Mesendoderm (in vitro differentiated cells): ENCODE data around the gene KRT32.

Experiments
- DNase-seq: peaks from one replicate; pipeline ENCODE4 v3.0.0; 2013
- H2AK5ac ChIP-seq: 2 replicates; pipeline ENCODE4 v1.6.1; 2013; ENCODE audit warnings: low read length, inconsistent platforms
- H2BK120ac ChIP-seq: 2 replicates; pipeline ENCODE4 v1.6.1; 2013; ENCODE audit warnings: low read depth, mild to moderate bottlenecking, low read length, moderate library complexity, mixed read lengths
- H2BK15ac ChIP-seq: replicated peaks from 2 replicates; pipeline ENCODE4 v1.6.1; 2013; ENCODE audit warnings: low read depth, mild to moderate bottlenecking, moderate library complexity
- H2BK5ac ChIP-seq: 2 replicates; pipeline ENCODE4 v1.6.1; 2013; ENCODE audit warnings: low read length, inconsistent platforms
- H3K18ac ChIP-seq: 2 replicates; pipeline ENCODE4 v1.6.1; 2013; ENCODE audit warnings: mild to moderate bottlenecking, low read length, mixed read lengths
- H3K23ac ChIP-seq: one replicate; pipeline ENCODE4 v1.6.1; 2013; ENCODE audit warnings: low read length
- H3K27ac ChIP-seq: 2 replicates; pipeline ENCODE4 v1.5.1; 2013; ENCODE audit warnings: low read depth, mild to moderate bottlenecking, inconsistent platforms, low read length, moderate library complexity
- H3K27me3 ChIP-seq: 2 replicates; pipeline ENCODE4 v1.6.1; 2013; ENCODE audit warnings: low read length, control low read depth, mild to moderate bottlenecking, inconsistent platforms; ENCODE audit not compliant: insufficient read depth, poor library complexity
- H3K36me3 ChIP-seq: 2 replicates; pipeline ENCODE4 v1.6.1; 2013; ENCODE audit warnings: low read length, inconsistent platforms; ENCODE audit not compliant: control insufficient read depth, insufficient read depth
- H3K4ac ChIP-seq: one replicate; pipeline ENCODE4 v1.6.1; 2013; ENCODE audit warnings: low read depth, mild to moderate bottlenecking, low read length, moderate library complexity
- H3K4me1 ChIP-seq: 2 replicates; pipeline ENCODE4 v1.6.1; 2013; ENCODE audit warnings: low read depth, low read length, inconsistent platforms; ENCODE audit not compliant: control insufficient read depth
- H3K4me2 ChIP-seq: 2 replicates; pipeline ENCODE4 v1.6.1; 2013; ENCODE audit warnings: low read length
- H3K4me3 ChIP-seq: 2 replicates; pipeline ENCODE4 v1.5.1; 2013; ENCODE audit warnings: mild to moderate bottlenecking, low read length
- H3K56ac ChIP-seq: one replicate; pipeline ENCODE4 v1.6.1; 2013; ENCODE audit warnings: low read length
- H3K79me1 ChIP-seq: 2 replicates; pipeline ENCODE4 v1.6.1; 2013; ENCODE audit warnings: low read length, inconsistent platforms
- H3K79me2 ChIP-seq: 2 replicates; pipeline ENCODE4 v1.6.1; 2013; ENCODE audit warnings: mild to moderate bottlenecking, low read length; ENCODE audit not compliant: control insufficient read depth, insufficient read depth
- H3K9ac ChIP-seq: 2 replicates; pipeline ENCODE4 v1.6.1; 2013; ENCODE audit warnings: low read length, inconsistent platforms
- H4K5ac ChIP-seq: one replicate; pipeline ENCODE4 v1.6.1; 2013; ENCODE audit warnings: low read length
- H4K8ac ChIP-seq: one replicate; pipeline ENCODE4 v1.6.1; 2013; ENCODE audit warnings: low read depth, mild to moderate bottlenecking, control low read depth, low read length, moderate library complexity
- WGBS: extraction: QIAGEN DNeasy Blood & Tissue Kit; methylation state at CpG from one replicate; pipeline ENCODE4 v1.1.7; 2013; ENCODE audit warnings: low lambda C conversion rate, missing lambda C conversion rate; ENCODE audit not compliant: insufficient coverage; ENCODE audit errors: extremely low coverage; 5-methylcytosine and 5-hydroxymethylcytosine counted together

Gene KRT32

DNA sequence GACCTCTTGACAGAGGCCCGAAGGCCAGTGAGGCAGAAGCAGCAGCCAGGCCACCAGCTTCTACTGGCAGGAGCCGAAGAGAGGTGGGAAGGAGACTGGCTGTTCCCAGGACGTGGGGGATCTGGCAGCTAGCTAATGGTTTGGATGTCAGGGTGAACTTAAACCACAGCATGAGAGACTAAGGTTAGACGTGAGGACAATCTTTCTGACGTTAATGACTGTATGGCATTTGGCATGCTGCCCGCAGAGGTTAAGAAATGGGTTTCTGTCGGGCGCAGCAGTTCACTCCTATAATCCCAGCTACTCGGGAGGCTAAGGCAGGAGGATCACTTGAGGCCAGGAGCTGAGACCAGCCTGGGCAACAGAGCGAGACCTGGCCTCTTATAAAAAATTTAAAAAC lies 44.5 kb upstream of the KRT32 start:
- WGBS, result no CpG with 5 or more reads among the region's 10 CpGs
- H3K27me3 ChIP-seq, result no peaks in the 10 kb centered on the region
- no peak overlapping the region for H2BK120ac ChIP-seq
- H3K79me1 ChIP-seq, result no peaks in the 10 kb centered on the region
- H3K36me3 ChIP-seq, result no peaks in the 10 kb centered on the region
- peaks cover 6% of the 10 kb centered on the region for H3K4me1 ChIP-seq
- H4K5ac ChIP-seq, result no peak overlapping the region
- H4K8ac ChIP-seq, result no peak overlapping the region
- H3K56ac ChIP-seq, result peak overlapping the region; percentile 56
- no peak overlapping the region for H2BK5ac ChIP-seq
- H3K4me2 ChIP-seq, result no peak overlapping the region
- no peak overlapping the region for H2AK5ac ChIP-seq
- no peak overlapping the region for H3K18ac ChIP-seq
- H3K4ac ChIP-seq, result no peak overlapping the region
- H3K27ac ChIP-seq, result no peak overlapping the region
- H3K23ac ChIP-seq, result no peak overlapping the region
- no peaks in the 10 kb centered on the region for H3K79me2 ChIP-seq
- no peak overlapping the region for H3K9ac ChIP-seq
- H2BK15ac ChIP-seq, result no peak overlapping the region
- H3K4me3 ChIP-seq, result no peak overlapping the region
- no peak for DNase-seq

DNA sequence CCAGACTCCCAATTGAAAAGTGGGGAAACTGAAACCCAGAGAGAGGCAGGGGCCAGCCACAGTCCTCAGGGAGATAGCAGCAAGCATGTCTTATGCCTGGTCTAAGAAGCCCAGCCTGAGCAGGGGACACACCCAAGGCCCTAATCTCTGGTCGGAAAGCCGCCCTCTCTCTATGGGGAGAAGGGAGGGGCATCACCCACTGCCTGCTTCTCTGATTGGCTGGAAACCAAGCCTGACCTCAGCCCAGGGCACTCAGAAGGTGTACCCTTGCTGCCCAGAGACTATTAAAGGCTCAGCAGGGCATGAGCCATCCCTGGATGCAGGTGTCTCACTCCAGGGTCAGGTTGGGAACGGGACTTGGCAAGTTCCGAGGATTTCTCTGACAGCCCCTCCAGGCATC lies 43.9 kb upstream of the KRT32 start:
- Histone ChIP-seq H3K27ac (no peak overlapping the region), H3K79me2 (no peaks in the 10 kb centered on the region), H4K5ac (no peak overlapping the region), H3K79me1 (no peaks in the 10 kb centered on the region), H3K4ac (peak overlapping the region; percentile 6), H3K4me2 (no peak overlapping the region), H3K4me1 (peaks cover 6% of the 10 kb centered on the region), H2BK5ac (no peak overlapping the region), H3K23ac (no peak overlapping the region), H2BK15ac (no peak overlapping the region), H2AK5ac (no peak overlapping the region), H3K56ac (no peak overlapping the region), H3K18ac (no peak overlapping the region), H4K8ac (no peak overlapping the region), H3K4me3 (no peak overlapping the region), H3K9ac (no peak overlapping the region), H2BK120ac (no peak overlapping the region), H3K36me3 (no peaks in the 10 kb centered on the region), H3K27me3 (no peaks in the 10 kb centered on the region)
- DNase-seq, result no peak
- no CpG with 5 or more reads among the region's 4 CpGs for WGBS

DNA sequence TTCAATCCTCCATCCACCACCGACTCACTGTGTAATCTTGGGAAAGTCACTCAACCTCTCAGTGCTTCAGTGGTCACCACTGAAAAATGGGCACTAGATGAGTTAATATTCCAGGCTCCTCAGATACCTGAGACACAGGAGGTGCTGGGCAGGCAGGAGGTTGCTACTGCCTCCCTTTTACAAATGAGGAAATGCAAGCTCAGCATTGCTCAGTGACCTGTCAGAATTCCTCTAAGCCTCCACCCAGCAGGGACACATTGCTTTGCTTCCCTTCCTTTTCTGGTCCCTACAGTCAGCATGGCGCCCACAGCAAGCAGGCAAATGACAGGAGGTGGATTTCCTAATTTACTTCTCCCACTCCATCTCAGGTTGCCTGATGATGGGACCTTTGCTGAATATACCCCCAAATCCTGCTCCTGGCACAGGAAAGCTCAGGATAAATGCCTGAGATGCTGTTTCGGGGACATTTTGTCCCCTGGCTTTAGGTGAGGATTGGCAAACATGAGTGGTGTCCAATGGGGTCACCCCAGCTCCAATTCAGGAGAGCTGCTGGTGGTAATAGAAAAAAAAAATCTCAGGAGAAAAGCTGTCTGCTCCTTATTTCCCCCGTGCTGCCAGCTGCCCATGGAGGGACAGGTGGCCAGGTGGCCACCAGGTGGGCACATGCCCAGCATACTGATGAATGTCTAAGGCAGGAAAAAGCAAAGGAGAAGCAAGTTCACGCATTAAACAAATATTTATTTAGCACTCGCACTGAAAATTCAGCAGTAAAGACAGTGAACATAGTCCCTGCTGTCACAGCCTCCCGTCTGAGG lies 43.3 kb upstream of the KRT32 start:
- Histone ChIP-seq H3K4me1 (peaks cover 6% of the 10 kb centered on the region), H3K36me3 (no peaks in the 10 kb centered on the region), H4K8ac (no peak overlapping the region), H2BK5ac (no peak overlapping the region), H2AK5ac (no peak overlapping the region), H2BK120ac (no peak overlapping the region), H3K27ac (no peak overlapping the region), H3K4me3 (no peak overlapping the region), H3K18ac (no peak overlapping the region), H3K56ac (no peak overlapping the region), H3K23ac (no peak overlapping the region), H3K79me2 (no peaks in the 10 kb centered on the region), H4K5ac (no peak overlapping the region), H2BK15ac (no peak overlapping the region), H3K27me3 (no peaks in the 10 kb centered on the region), H3K9ac (no peak overlapping the region), H3K79me1 (no peaks in the 10 kb centered on the region), H3K4ac (peak overlapping the region; percentile 6), H3K4me2 (no peak overlapping the region)
- no CpG with 5 or more reads among the region's 7 CpGs for WGBS
- peak; percentile 80 for DNase-seq

DNA sequence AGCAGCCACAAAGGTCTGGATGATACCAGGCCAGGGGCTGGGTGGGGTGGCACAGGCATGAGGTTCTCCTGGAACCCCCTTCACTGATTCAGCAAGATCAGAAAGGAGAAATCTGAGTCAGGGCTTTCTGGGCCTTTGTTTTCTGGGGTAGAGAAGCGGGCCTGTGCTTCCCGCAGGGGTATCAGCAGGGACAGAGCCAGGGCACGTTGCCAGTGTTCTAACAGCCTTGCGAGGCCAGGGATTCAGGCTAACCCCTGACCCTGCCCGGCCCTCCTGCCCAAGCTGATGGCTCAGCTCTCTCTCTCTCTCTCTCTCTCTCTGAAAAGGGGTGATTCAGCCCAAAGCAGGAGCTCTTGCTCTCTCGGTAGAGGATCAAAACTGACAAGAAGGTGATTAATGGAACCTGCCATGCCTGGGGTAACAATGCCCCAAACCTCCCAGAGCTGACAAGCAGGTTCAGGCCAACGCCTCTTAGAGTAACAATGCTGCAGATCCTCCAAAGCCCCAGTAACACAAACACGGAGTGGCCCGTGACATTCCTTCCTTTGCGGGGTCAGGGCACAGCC lies 40.2 kb upstream of the KRT32 start:
- Histone ChIP-seq H3K27ac (no peak overlapping the region), H3K4me3 (no peak overlapping the region), H3K27me3 (no peaks in the 10 kb centered on the region), H3K4me1 (peaks cover 6% of the 10 kb centered on the region), H4K5ac (no peak overlapping the region), H3K36me3 (no peaks in the 10 kb centered on the region), H2BK15ac (no peak overlapping the region), H3K79me1 (no peaks in the 10 kb centered on the region), H4K8ac (no peak overlapping the region), H3K18ac (no peak overlapping the region), H3K9ac (no peak overlapping the region), H3K4me2 (no peak overlapping the region), H3K79me2 (no peaks in the 10 kb centered on the region), H3K56ac (no peak overlapping the region), H2BK120ac (no peak overlapping the region), H2AK5ac (no peak overlapping the region), H3K23ac (no peak overlapping the region), H2BK5ac (no peak overlapping the region), H3K4ac (no peak overlapping the region)
- WGBS, result no CpG with 5 or more reads among the region's 10 CpGs
- no peak for DNase-seq

DNA sequence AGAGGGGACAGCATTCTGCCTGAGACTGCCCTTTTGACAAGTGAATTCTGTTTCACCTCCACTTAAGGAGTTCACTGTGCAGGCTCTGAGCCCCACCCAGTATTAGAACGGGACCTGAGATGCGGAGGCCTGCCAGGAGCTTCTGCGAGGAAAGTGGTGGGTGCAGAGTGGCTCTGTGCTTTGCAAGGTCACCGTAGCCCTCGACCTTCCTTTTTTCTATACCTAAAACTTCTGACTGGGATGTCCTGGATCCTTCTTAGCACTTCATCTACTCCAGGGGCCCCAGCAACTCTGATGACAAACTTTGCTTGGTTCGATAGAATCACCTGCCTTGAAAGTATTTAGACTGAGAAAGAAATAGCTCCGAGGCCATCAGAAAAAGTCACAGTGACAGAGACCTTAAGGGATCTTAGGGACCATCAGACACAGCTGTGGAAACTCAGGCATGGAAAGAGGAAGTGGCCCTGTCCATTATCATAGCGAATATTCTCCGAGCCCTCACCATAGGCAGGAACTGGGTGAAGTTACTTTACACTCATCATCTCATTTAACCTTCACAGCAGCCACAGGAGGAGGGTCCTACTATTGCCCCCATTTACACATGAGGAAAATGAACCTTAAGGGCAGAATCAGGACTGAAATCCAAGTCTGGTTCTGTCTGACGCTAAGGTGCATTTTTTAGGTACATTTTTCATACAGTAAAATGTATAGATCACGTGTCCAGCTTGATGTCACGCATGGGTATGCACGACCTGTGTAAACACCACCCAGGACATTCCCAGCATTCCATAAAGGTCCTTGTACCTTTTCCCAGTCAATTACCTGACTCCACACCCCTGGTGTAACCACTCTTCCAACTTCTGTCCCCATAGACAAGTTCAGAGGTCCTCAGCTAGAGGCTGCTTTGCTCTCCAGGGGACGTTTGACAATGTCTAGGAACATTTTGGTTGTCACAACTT lies 38.9 kb upstream of the KRT32 start:
- Histone ChIP-seq H3K27ac (no peak overlapping the region), H3K79me2 (no peaks in the 10 kb centered on the region), H3K56ac (no peak overlapping the region), H3K79me1 (no peaks in the 10 kb centered on the region), H3K9ac (no peak overlapping the region), H4K5ac (no peak overlapping the region), H3K4me1 (peaks cover 6% of the 10 kb centered on the region), H3K27me3 (no peaks in the 10 kb centered on the region), H2BK15ac (no peak overlapping the region), H3K18ac (no peak overlapping the region), H3K23ac (no peak overlapping the region), H3K4me2 (no peak overlapping the region), H2BK5ac (no peak overlapping the region), H3K4ac (no peak overlapping the region), H3K36me3 (no peaks in the 10 kb centered on the region), H2BK120ac (no peak overlapping the region), H3K4me3 (no peak overlapping the region), H2AK5ac (no peak overlapping the region), H4K8ac (no peak overlapping the region)
- no CpG with 5 or more reads among the region's 14 CpGs for WGBS
- no peak for DNase-seq
